Adrenal gland (tissue), 12 donors: ENCODE results near the gene SPNS3. TPM values are rescaled to one million over a fixed set of nuclear protein-coding genes. Genes with fewer than 3 reads are reported as not detected.
A peak's percentile ranks its signal among the peaks of the same experiment; 100 is the strongest.

Experiments
- DNase-seq, 7 donors: peaks; one replicate each; pipeline ENCODE4 v3.0.0-alpha.2; 2019 to 2020
- H3K27ac ChIP-seq, 5 donors: fragments of 200-600 bp; sonication (generic) in 4 of 5; 1 replicate in 3 of 5; 2 replicates in 2 of 5; pipeline versions ENCODE4 v1.5.1 to v1.8.0; 2016 to 2020; ENCODE audit warnings: mild to moderate bottlenecking in 1 of 5
- H3K27me3 ChIP-seq: fragments of 200-600 bp; 2 replicates; pipeline ENCODE4 v1.8.0; 2021
- H3K36me3 ChIP-seq, 2 donors: fragments of 200-600 bp; replicated peaks in 1 of 2; 1 replicate in 1 of 2; 2 replicates in 1 of 2; pipeline versions ENCODE4 v1.5.1 to v1.8.0; 2018 to 2022
- H3K4me1 ChIP-seq, 2 donors: fragments of 200-600 bp; replicated peaks in 1 of 2; 1 replicate in 1 of 2; 2 replicates in 1 of 2; pipeline versions ENCODE4 v1.5.1 to v1.8.0; 2018 to 2021
- H3K4me3 ChIP-seq, 4 donors: fragments of 200-600 bp; sonication (generic) in 3 of 4; one replicate each; pipeline ENCODE4 v1.5.1; 2016 to 2018
- H3K9me3 ChIP-seq, 3 donors: fragments of 200-600 bp; sonication (generic) in 1 of 3; replicated peaks in 1 of 3; 1 replicate in 2 of 3; 2 replicates in 1 of 3; pipeline versions ENCODE4 v1.5.1 to v1.8.0; 2016 to 2021
- POLR2A ChIP-seq, 2 donors: fragments of 450-650 bp; IDR thresholded peaks; one replicate each; pipeline ENCODE4 v1.6.1; 2017; ENCODE audit warnings: antibody characterized with exemption in 2 of 2, mild to moderate bottlenecking in 2 of 2, moderate library complexity in 1 of 2
- WGBS, 4 donors: extraction: QIAGEN DNeasy Blood & Tissue Kit in 2 of 4; methylation state at CpG; one replicate each; pipeline versions ENCODE4 v1.1.5 to v1.1.7; 2013 to 2017; 5-methylcytosine and 5-hydroxymethylcytosine counted together
- intact Hi-C, 2 donors: fragments of 100-400 bp; cut with DNase I; formaldehyde crosslinking; loops; one replicate each; pipeline versions ENCODE4 v1.14.1 to v1.15.0; 2022 to 2023
- polyA plus RNA-seq, 3 donors: library from polyadenylated mRNA; stranded (reverse); fragments of 200-250 nt in 2 of 3; fragments of 350-450 nt in 1 of 3; fragmentation: Illumina TruSeq in 1 of 3; extraction: RNeasy Lipid Tissue Mini Kit (QIAGEN cat#74804) in 1 of 3; gene quantifications; one replicate each; pipeline ENCODE4 v1.2.3, GENCODE V29; 2013 to 2014
- total RNA-seq, 9 donors: library from RNA; depleted of rRNA in 4 of 9; stranded (reverse); fragments of >200 nt in 4 of 9; fragments of 120-200 nt in 1 of 9; fragmentation: NEBNext Ultra II Directional in 1 of 9; extraction: Animal tissue kit (Norgen Biotek cat#: 25700) in 1 of 9; gene quantifications; one replicate each; pipeline versions ENCODE4 v1.1.0 to v1.2.4, GENCODE V29; 2013 to 2023
- TF ChIP-seq, protein P1 (sequence below), 6 experiments: fragments of 450-650 bp in 4 of 6; fragments of 200-600 bp in 2 of 6; sonication (generic) in 1 of 6; IDR thresholded peaks; 1 replicate in 5 of 6; 2 replicates in 1 of 6; pipeline versions ENCODE4 v1.5.1 to v1.8.0; 2016 to 2021; ENCODE audit warnings: antibody characterized with exemption in 6 of 6, mild to moderate bottlenecking in 2 of 6, moderate library complexity in 1 of 6
- donor health status: healthy with polysubstance abuse.
- donor health status: Bipolar disorder and iron deficiency.
- donor health status: DM: yes; HTN: yes; CAD: no.
- donor health status: DM: no; HTN: no; CAD: no.
- donor health status: DM: no; HTN: no; CAD: no.
- donor health status: DM: yes; HTN: yes; CAD: no.

SPNS3 gene
- total and polyA plus RNA-seq, 12 donors = 0.33 to 10.5 (median 4.3) TPM

GRCh38 chr17:4510618-4510941 lies 76.8 kb downstream of the SPNS3 start:
- Histone ChIP-seq H3K4me3 (no peak overlapping the region), H3K27me3 (no peaks in the 10 kb centered on the region), H3K4me1 (no peaks in the 10 kb centered on the region), H3K27ac (peak overlapping the region in 1 of 5 donors; percentile 27), H3K36me3 (no peaks in the 10 kb centered on the region), H3K9me3 (no peaks in the 10 kb centered on the region)
- TF ChIP-seq POLR2A (IDR thresholded peaks at IDR 0.05) = no peak
- TF ChIP-seq, protein P1, sequence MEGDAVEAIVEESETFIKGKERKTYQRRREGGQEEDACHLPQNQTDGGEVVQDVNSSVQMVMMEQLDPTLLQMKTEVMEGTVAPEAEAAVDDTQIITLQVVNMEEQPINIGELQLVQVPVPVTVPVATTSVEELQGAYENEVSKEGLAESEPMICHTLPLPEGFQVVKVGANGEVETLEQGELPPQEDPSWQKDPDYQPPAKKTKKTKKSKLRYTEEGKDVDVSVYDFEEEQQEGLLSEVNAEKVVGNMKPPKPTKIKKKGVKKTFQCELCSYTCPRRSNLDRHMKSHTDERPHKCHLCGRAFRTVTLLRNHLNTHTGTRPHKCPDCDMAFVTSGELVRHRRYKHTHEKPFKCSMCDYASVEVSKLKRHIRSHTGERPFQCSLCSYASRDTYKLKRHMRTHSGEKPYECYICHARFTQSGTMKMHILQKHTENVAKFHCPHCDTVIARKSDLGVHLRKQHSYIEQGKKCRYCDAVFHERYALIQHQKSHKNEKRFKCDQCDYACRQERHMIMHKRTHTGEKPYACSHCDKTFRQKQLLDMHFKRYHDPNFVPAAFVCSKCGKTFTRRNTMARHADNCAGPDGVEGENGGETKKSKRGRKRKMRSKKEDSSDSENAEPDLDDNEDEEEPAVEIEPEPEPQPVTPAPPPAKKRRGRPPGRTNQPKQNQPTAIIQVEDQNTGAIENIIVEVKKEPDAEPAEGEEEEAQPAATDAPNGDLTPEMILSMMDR (IDR thresholded peaks at IDR 0.05) = no peak
- intact Hi-C loops = no loop called here
- WGBS, 4 donors = 73 to 83% (median 80%) methylated on average over 10 to 11 of the region's 11 CpGs
- DNase-seq = no peak

DNA sequence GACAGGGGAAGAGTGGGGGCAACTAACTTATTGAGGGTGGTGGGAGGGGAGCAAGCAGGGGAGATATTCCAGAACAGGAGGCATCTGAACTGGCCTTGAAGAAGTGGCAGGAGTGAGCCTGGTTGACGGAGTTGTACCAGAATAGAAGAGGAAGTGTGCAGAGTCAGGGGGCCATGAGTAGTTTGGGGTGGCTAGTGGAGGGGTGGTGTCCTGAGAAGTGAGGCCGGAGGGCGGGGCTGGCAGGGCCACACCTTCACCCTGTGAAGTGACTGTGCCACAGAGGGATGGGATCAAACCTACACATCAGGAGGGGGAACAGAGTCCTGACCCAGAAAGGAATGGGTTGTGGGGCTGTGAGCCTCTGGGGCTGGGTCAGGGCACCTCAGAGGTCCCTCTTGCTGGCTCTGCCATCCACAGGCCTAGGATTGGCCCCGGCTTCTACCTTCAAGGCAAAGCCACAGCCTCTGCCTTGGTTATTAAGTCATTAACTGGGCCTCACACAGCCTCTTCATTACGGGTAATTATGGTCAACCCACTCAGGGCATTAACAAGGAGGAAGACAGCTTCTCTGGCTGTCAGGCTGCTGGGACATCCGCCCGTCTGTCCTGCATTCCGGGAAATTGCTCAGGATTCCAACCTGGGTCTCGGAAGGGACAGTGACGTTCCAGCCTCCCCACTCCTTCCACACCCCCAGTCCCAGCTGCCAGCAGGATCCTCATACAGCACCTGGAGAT lies 77.6 kb downstream of the SPNS3 start:
- no peaks in the 10 kb centered on the region for H3K9me3 ChIP-seq
- WGBS, 4 donors = 85 to 98% (median 92%) methylated on average over 9 to 10 of the region's 10 CpGs
- no peak overlapping the region for H3K4me3 ChIP-seq
- peak overlapping the region in 1 of 5 donors; percentile 27 for H3K27ac ChIP-seq
- no peak for DNase-seq
- no peaks in the 10 kb centered on the region for H3K27me3 ChIP-seq
- H3K36me3 ChIP-seq = no peaks in the 10 kb centered on the region
- no peak for TF ChIP-seq POLR2A (IDR thresholded peaks at IDR 0.05)
- TF ChIP-seq, protein P1 (IDR thresholded peaks at IDR 0.05) = no peak
- intact Hi-C loops = no loop called here
- H3K4me1 ChIP-seq = no peaks in the 10 kb centered on the region

GRCh38 chr17:4512156-4513112 lies 78.7 kb downstream of the SPNS3 start:
- Histone ChIP-seq H3K27ac (no peak overlapping the region), H3K36me3 (no peaks in the 10 kb centered on the region), H3K4me1 (no peaks in the 10 kb centered on the region), H3K27me3 (no peaks in the 10 kb centered on the region), H3K9me3 (no peaks in the 10 kb centered on the region), H3K4me3 (no peak overlapping the region)
- TF ChIP-seq, protein P1 (IDR thresholded peaks at IDR 0.05) = no peak
- no peak for TF ChIP-seq POLR2A (IDR thresholded peaks at IDR 0.05)
- intact Hi-C loops = no loop called here
- DNase-seq = no peak
- WGBS, 4 donors = 88 to 91% (median 89%) methylated on average over 23 to 31 of the region's 31 CpGs
